ENCODE data around the gene PDLIM5.

- TF ChIP-seq POLR2A (IDR thresholded peaks at IDR 0.05), result no peak
- TF ChIP-seq, protein P1, sequence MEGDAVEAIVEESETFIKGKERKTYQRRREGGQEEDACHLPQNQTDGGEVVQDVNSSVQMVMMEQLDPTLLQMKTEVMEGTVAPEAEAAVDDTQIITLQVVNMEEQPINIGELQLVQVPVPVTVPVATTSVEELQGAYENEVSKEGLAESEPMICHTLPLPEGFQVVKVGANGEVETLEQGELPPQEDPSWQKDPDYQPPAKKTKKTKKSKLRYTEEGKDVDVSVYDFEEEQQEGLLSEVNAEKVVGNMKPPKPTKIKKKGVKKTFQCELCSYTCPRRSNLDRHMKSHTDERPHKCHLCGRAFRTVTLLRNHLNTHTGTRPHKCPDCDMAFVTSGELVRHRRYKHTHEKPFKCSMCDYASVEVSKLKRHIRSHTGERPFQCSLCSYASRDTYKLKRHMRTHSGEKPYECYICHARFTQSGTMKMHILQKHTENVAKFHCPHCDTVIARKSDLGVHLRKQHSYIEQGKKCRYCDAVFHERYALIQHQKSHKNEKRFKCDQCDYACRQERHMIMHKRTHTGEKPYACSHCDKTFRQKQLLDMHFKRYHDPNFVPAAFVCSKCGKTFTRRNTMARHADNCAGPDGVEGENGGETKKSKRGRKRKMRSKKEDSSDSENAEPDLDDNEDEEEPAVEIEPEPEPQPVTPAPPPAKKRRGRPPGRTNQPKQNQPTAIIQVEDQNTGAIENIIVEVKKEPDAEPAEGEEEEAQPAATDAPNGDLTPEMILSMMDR (IDR thresholded peaks at IDR 0.05), result no peak
These were observed 227.2 kb downstream of the PDLIM5 start for GRCh38 chr4:94678896-94679295.

Measured in prostate gland (tissue), 2 donors.